CD4-positive, alpha-beta T cell treated with Interleukin-6 for 4 hours (primary cell): ENCODE results near the gene MYT1.

Experiments
- DNase-seq: peaks from one replicate; pipeline ENCODE4 v3.0.0-alpha.2; 2020; ENCODE audit warnings: mixed read lengths

Gene MYT1

DNA sequence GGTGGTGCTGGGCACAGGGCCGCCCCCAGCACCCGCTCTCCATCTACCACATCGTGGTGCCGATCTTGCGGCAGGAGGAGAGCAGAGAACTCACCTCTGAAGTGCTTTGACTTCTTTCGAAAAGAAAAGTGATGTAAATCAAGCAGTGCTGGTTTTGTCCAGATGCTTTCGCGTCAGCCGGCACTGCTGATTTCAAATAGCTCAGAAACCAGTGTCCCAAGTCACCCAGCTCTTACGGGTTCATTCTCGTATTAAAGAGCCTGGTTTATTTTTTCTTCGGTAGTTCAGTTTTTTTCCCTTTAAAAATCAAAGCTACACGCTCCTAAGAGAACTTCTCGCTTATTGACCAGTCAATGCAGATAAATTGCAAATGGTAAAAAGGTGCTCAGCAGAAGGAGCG lies 32.1 kb downstream of the MYT1 start:
- DNase-seq, result no peak

GRCh38 chr20:64196847-64197306 lies 32.6 kb downstream of the MYT1 start:
- no peak for DNase-seq

- DNase-seq, result no peak
Observed at GRCh38 chr20:64198347-64198746, 34.1 kb downstream of the MYT1 start.

- DNase-seq, result no peak
Observed at GRCh38 chr20:64199395-64199794, 35.1 kb downstream of the MYT1 start.

DNA sequence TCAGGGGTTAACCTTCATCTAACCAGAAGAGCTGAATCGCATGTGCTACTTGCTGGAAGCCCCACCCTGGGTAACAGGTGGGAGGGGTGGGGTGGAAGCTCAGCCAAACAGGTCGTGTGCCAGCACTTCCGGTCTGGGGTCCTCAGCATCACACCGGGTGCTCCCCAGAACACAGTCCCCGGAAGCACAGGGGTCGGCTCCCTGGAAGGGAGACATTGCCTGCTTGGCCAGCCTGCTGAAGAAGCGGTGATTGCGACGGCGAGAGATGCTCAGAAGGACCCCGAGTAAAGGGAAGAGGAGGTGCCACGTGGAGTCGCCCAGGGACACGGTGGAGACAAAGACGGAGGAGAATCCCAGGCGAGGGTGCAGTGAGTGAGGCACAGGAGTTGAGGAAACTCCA lies 36.5 kb downstream of the MYT1 start:
- DNase-seq, result no peak

GRCh38 chr20:64201653-64202052 lies 37.4 kb downstream of the MYT1 start:
- no peak for DNase-seq

GRCh38 chr20:64203037-64203777 lies 39.0 kb downstream of the MYT1 start:
- no peak for DNase-seq

DNA sequence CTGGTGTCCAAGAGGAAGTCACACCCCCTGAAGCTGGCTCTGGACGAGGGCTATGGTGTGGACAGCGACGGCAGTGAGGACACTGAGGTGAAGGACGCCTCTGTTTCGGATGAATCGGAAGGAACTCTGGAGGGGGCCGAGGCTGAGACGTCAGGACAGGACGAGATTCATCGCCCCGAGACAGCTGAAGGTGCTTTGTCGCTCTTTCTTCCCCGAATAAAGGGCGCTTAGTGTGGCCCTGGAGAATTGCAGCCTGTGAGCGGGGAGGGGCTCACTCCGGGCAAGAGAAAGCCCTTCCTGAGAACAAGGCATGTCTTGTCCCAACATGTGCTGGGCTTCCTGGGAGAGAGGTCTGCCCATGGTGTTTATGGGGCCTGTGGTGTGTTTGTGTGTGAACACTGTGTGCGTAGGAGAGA lies 41.4 kb downstream of the MYT1 start:
- DNase-seq, result no peak

DNA sequence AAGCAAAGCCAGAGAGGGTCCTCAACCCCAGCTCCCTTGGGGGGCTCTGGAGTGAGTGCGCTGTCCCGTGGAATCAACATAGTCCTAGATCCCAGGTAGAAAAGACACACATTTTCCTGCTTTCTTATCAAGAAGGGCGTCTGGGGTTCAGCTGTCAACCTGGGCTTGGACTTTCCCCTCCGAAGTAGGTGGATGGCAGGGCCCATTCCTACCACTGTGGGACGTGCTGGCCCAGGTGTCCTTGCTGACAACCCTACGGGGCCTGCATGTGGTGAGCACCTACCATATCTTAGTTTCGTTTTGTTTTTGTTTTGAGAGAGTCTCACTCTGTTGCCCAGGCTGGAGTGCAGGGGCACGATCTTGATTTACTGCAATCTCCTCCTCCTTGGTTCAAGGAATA lies 42.4 kb downstream of the MYT1 start:
- no peak for DNase-seq

GRCh38 chr20:64207641-64208590 lies 43.7 kb downstream of the MYT1 start:
- no peak for DNase-seq

DNA sequence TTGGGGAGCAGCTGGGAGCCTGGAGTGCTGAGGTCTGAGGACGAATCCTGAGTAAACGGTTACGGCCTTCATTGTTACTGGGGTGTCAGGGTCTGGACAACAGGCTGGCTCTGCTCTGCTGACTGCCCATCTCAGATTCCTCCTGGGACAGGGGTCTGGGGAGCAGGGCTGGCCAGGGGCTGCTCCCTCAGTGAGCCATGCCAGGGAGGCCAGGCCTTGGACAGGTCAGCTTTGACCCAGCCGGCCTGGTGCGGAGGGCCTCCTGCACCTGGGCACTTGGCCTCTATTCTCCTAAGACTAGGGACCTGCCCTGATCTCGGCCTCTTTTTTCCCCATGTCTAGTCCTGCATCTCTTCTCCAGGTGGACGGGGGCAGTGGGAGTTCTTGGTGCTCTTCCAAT lies 44.9 kb downstream of the MYT1 start:
- DNase-seq, result no peak

GRCh38 chr20:64210656-64211369 lies 46.6 kb downstream of the MYT1 start:
- DNase-seq, result no peak

- DNase-seq, result no peak
Observed at GRCh38 chr20:64211874-64212658, 47.8 kb downstream of the MYT1 start.

GRCh38 chr20:64212755-64213154 lies 48.5 kb downstream of the MYT1 start:
- DNase-seq, result no peak

DNA sequence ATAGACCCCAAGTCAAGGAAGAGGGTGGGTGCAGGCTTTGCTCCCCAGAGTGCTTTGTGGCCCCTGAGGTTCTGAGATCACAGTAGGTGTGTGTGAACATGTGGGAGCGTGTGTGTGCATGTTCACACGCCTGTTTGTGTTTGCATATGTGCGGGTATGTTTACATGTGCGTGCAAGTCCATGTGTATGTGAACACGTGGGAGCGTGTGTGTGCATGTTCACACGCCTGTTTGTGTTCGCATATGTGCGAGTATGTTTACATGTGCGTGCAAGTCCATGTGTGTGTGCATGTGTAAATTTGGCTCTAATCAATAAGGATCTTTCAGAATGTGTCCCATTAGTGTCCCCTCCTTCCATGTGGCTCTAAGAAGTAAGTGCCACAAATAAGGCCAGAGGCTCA lies 49.9 kb downstream of the MYT1 start:
- DNase-seq, result no peak

GRCh38 chr20:64214952-64215351 lies 50.7 kb downstream of the MYT1 start:
- DNase-seq, result no peak

- no peak for DNase-seq
Observed at GRCh38 chr20:64216036-64216435, 51.8 kb downstream of the MYT1 start.

GRCh38 chr20:64216910-64217309 lies 52.7 kb downstream of the MYT1 start:
- no peak for DNase-seq

DNA sequence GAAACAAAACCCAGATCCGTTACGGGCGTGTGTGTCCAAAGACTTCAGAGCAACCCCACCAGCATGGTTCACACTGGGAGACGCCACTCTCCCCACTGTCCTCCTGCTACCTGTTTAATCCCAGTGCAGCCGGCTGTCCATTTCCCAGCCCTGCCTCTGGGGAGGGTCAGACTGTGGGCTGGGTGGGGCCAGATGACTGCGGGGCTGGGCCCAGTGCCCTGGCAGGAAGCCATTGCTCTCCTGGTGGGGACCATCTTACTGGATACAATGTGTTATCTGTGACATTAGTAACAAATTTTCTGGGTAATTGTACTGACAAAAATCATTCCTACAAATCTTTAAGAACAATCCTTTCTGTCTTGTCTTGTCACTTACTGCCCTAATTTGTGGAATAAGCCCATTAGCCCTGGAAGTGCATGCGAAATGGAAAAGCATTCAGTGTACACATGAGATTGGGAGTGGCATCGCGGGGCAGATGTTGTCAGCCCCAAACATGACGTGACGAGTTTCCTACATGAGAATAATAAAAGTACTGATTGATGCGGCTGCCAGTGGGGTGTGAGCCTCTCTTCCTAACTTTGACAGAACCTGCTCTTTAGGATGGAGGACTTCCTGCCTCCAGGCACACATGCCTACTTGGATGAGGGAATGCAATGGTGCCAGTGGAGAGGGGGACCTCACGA lies 53.4 kb downstream of the MYT1 start:
- DNase-seq, result no peak

GRCh38 chr20:64219202-64219601 lies 55.0 kb downstream of the MYT1 start:
- DNase-seq, result no peak

GRCh38 chr20:64219730-64220129 lies 55.5 kb downstream of the MYT1 start:
- DNase-seq, result no peak

- DNase-seq, result no peak
Observed at GRCh38 chr20:64220420-64220819, 56.2 kb downstream of the MYT1 start.
